ENCODE measurements around the gene CDHR4. TPM values are rescaled to one million over a fixed set of nuclear protein-coding genes. Genes with fewer than 3 reads are reported as not detected.

CDHR4 gene
- total and polyA plus RNA-seq, 9 donors, result 0.16 to 37.7 (median 2.6) TPM; not detected in 3

Small RNAs within 50 kb of the gene (microRNA-seq; reads per million reads assigned to microRNA genes)
- gene MIR5193, result 0 to 1.9 (median 0.47) reads per million in 3 donors

Small RNAs within 50 kb of the gene (small RNA-seq; reads per million reads assigned to genes)
- gene COX6CP14, result not detected

Other genes starting within 250 kb of the CDHR4 start
- 1 to 10 TPM in 2 of 7 donors, under 1 TPM in 5; 0.12 to 3.5 (median 0.83) TPM for gene BSN, start 245.4 kb downstream of the CDHR4 start, total RNA-seq
- under 1 TPM; 0.13 to 0.41 TPM for gene BSN, start 245.4 kb downstream of the CDHR4 start, polyA plus RNA-seq
- 10 to 100 TPM; 33.7 to 90.9 (median 65.1) TPM for gene APEH, start 125.5 kb downstream of the CDHR4 start, total RNA-seq
- 10 to 100 TPM; 41.6 to 42.8 TPM for gene APEH, start 125.5 kb downstream of the CDHR4 start, polyA plus RNA-seq
- 10 to 100 TPM in 6 of 7 donors, 1 to 10 TPM in 1; 5.2 to 91.0 (median 17.3) TPM for gene MST1, start 110.4 kb downstream of the CDHR4 start, total RNA-seq
- 10 to 100 TPM in 1 of 2 donors, 1 to 10 TPM in 1; 3.5 to 31.3 TPM for gene MST1, start 110.4 kb downstream of the CDHR4 start, polyA plus RNA-seq
- 10 to 100 TPM; 15.9 to 37.6 (median 24.0) TPM for gene RNF123, start 110.3 kb downstream of the CDHR4 start, total RNA-seq
- gene RNF123, start 110.3 kb downstream of the CDHR4 start, polyA plus RNA-seq, result 10 to 100 TPM; 16.3 to 26.2 TPM
- 1 to 10 TPM in 1 of 7 donors, under 1 TPM in 3, not detected in 3; 0.22 to 2.0 (median 0.31) TPM for gene AMIGO3, start 80.2 kb downstream of the CDHR4 start, total RNA-seq
- gene AMIGO3, start 80.2 kb downstream of the CDHR4 start, polyA plus RNA-seq, result under 1 TPM in 1 of 2 donors, not detected in 1; 0.77 TPM
- gene GMPPB, start 75.9 kb downstream of the CDHR4 start, total RNA-seq, result 10 to 100 TPM; 14.5 to 38.5 (median 29.2) TPM
- gene GMPPB, start 75.9 kb downstream of the CDHR4 start, polyA plus RNA-seq, result 1 to 10 TPM; 4.7 to 9.4 TPM
- gene IP6K1, start 13.3 kb downstream of the CDHR4 start, total RNA-seq, result 10 to 100 TPM; 27.9 to 52.4 (median 47.0) TPM
- gene IP6K1, start 13.3 kb downstream of the CDHR4 start, polyA plus RNA-seq, result 10 to 100 TPM; 31.3 to 48.5 TPM
- 1 to 10 TPM; 1.8 to 5.0 (median 3.4) TPM for gene INKA1, start 3.4 kb upstream of the CDHR4 start, total RNA-seq
- 1 to 10 TPM in 1 of 2 donors, under 1 TPM in 1; 0.25 to 5.5 TPM for gene INKA1, start 3.4 kb upstream of the CDHR4 start, polyA plus RNA-seq
- gene UBA7, start 14.1 kb upstream of the CDHR4 start, total RNA-seq, result 10 to 100 TPM; 41.6 to 84.9 (median 76.3) TPM
- gene UBA7, start 14.1 kb upstream of the CDHR4 start, polyA plus RNA-seq, result 10 to 100 TPM; 29.3 to 58.0 TPM
- 1 to 10 TPM; 1.8 to 4.5 (median 2.9) TPM for gene TRAIP, start 56.7 kb upstream of the CDHR4 start, total RNA-seq
- 1 to 10 TPM; 1.9 to 2.8 TPM for gene TRAIP, start 56.7 kb upstream of the CDHR4 start, polyA plus RNA-seq
- under 1 TPM in 1 of 7 donors, not detected in 6; 0.18 TPM for gene CAMKV, start 70.0 kb upstream of the CDHR4 start, total RNA-seq
- gene CAMKV, start 70.0 kb upstream of the CDHR4 start, polyA plus RNA-seq, result not detected
- 1 to 10 TPM; 1.1 to 2.2 (median 1.4) TPM for gene MST1R, start 104.0 kb upstream of the CDHR4 start, total RNA-seq
- gene MST1R, start 104.0 kb upstream of the CDHR4 start, polyA plus RNA-seq, result 1 to 10 TPM in 1 of 2 donors, under 1 TPM in 1; 0.98 to 1.8 TPM
- 10 to 100 TPM in 1 of 7 donors, 1 to 10 TPM in 6; 3.7 to 13.2 (median 8.0) TPM for gene MON1A, start 129.9 kb upstream of the CDHR4 start, total RNA-seq
- 1 to 10 TPM; 2.8 to 5.6 TPM for gene MON1A, start 129.9 kb upstream of the CDHR4 start, polyA plus RNA-seq
- 100 to 1,000 TPM in 1 of 7 donors, 10 to 100 TPM in 6; 70.1 to 108 (median 88.0) TPM for gene RBM6, start 140.3 kb upstream of the CDHR4 start, total RNA-seq
- gene RBM6, start 140.3 kb upstream of the CDHR4 start, polyA plus RNA-seq, result 100 to 1,000 TPM in 1 of 2 donors, 10 to 100 TPM in 1; 76.1 to 108 TPM

Measured in ovary (tissue), 9 donors.